ENCODE data around the gene CASZ1. TPM values are rescaled to one million over a fixed set of nuclear protein-coding genes. Genes with fewer than 3 reads are reported as not detected.

The CASZ1 gene
- total and polyA plus RNA-seq, 9 of the 15 experiments (the other 6 are each of a cell fraction or from before 2014, with no cell fraction given), result 0.01 to 4.0 (median 0.76) TPM; not detected in 1

GRCh38 chr1:10614377-10615225, 181.8 kb downstream of the CASZ1 start (continued):
- TF ChIP-seq SAFB2 (IDR thresholded peaks at IDR 0.05; ENCODE audit: borderline replicate concordance, low read depth, low read length, severe bottlenecking) (no peak), ZBTB40 (IDR thresholded peaks at IDR 0.05) (no peak), ZBTB40 (CRISPR knock-in tag; IDR thresholded peaks at IDR 0.05) (no peak)
